ENCODE data around the gene DEPDC1. TPM values are rescaled to one million over a fixed set of nuclear protein-coding genes. Genes with fewer than 3 reads are reported as not detected.

Gene DEPDC1
- total and polyA plus RNA-seq, 2 donors (not counting 1 experiment from before 2014, with no cell fraction given), result 0.03 to 0.07 TPM

- no peaks in the 10 kb centered on the region for H3K9me3 ChIP-seq (ENCODE audit: control extremely low read depth in 1 of 3, control insufficient read depth in 2 of 3, insufficient read depth in 1 of 3, low read length in 2 of 3)
- Mint-ChIP-seq H3K4me1 (no peaks in the 10 kb centered on the region), H3K27me3 (peaks cover 27% of the 10 kb centered on the region), H3K4me3 (no peak overlapping the region), H3K27ac (no peak overlapping the region), H3K9me3 (ENCODE audit: insufficient read depth) (no peaks in the 10 kb centered on the region)
- intact Hi-C loops (cut with micrococcal nuclease), result no loop called here
- H3K4me3 ChIP-seq (ENCODE audit: control extremely low read depth in 1 of 5, extremely low read depth in 1 of 5, insufficient read depth in 1 of 5, low read depth in 2 of 5, low read length in 4 of 5), result no peak overlapping the region
- H4K20me1 ChIP-seq (ENCODE audit: control insufficient read depth, insufficient read depth, low read length, poor library complexity, severe bottlenecking), result no peaks in the 10 kb centered on the region
- POLR2A ChIA-PET, result no interaction called here
- no peaks in the 10 kb centered on the region for H3K4me1 ChIP-seq (ENCODE audit: control insufficient read depth in 2 of 2, insufficient read depth in 2 of 2, low read length in 2 of 2)
- no peak overlapping the region for H2AFZ ChIP-seq (ENCODE audit: insufficient read depth, low read depth, low read length, poor library complexity, severe bottlenecking)
- H3K4me2 ChIP-seq (replicated peaks; ENCODE audit: low read depth, low read length, poor library complexity, severe bottlenecking), result no peak overlapping the region
- DNase-seq, result no peak
- no CpG with 5 or more reads among the region's 2 CpGs for WGBS (ENCODE audit: insufficient coverage)
- ATAC-seq (ENCODE audit: low read depth), result no peak
- no peaks in the 10 kb centered on the region for H3K79me2 ChIP-seq (ENCODE audit: control insufficient read depth, insufficient read depth, low read length)
- TF ChIP-seq EZH2 (IDR thresholded peaks at IDR 0.05; ENCODE audit: borderline replicate concordance, insufficient read depth, low read depth, low read length, poor library complexity, severe bottlenecking) (no peak), CTCF (IDR thresholded peaks at IDR 0.05) (no peak)
- CTCF ChIA-PET, result no interaction called here
- no peak overlapping the region for H3K9ac ChIP-seq (ENCODE audit: low read length)
- no peaks in the 10 kb centered on the region for H3K36me3 ChIP-seq (replicated peaks in 1 of 2; ENCODE audit: control extremely low read depth in 1 of 2, control insufficient read depth in 1 of 2, extremely low read depth in 1 of 2, insufficient read depth in 2 of 2, low read length in 1 of 2)
- no peak overlapping the region for H3K27ac ChIP-seq (ENCODE audit: low read length in 2 of 2)
- peaks cover 0 to 5% (median 2%) of the 10 kb centered on the region in 4 experiments for H3K27me3 ChIP-seq (replicated peaks in 1 of 4; ENCODE audit: control extremely low read depth in 1 of 4, control insufficient read depth in 3 of 4, insufficient read depth in 4 of 4, low read length in 3 of 4)
Observed at GRCh38 chr1:68426594-68426993, 70.3 kb downstream of the DEPDC1 start.

Small RNA genes within 50 kb of the gene (small RNA-seq; reads per million reads assigned to genes)
- gene TXNP2 (ENCODE audit: insufficient read length, low read depth, low replicate concordance), result not detected

Other genes with a start within 250 kb of the DEPDC1 start
- gene RPE65, start 47.1 kb downstream of the DEPDC1 start, total RNA-seq, result not detected in 2 replicates
- not detected in 2 replicates for gene RPE65, start 47.1 kb downstream of the DEPDC1 start, polyA plus RNA-seq